Osteoblast (primary cell): ENCODE results near the gene IGSF8. TPM values are rescaled to one million over a fixed set of nuclear protein-coding genes. Genes with fewer than 3 reads are reported as not detected.
"Not testable (repeated sequence)": the region's sequence is repeated elsewhere in the genome, so short reads cannot be mapped to it uniquely, and the experiment has no call there.

Experiments
- DNase-seq: peaks from one replicate; pipeline ENCODE4 v3.0.0; 2011; ENCODE audit warnings: low spot score, mixed read lengths; ENCODE audit not compliant: insufficient read length; ENCODE audit errors: missing footprints
- H2AFZ ChIP-seq: 2 replicates; pipeline ENCODE4 v1.6.0; 2011; ENCODE audit warnings: mild to moderate bottlenecking, low read length
- H3K27ac ChIP-seq: 2 replicates; pipeline ENCODE4 v1.5.1; 2011; ENCODE audit warnings: mild to moderate bottlenecking, low read depth, low read length, moderate library complexity
- H3K27me3 ChIP-seq: 2 replicates; pipeline ENCODE4 v1.6.0; 2012; ENCODE audit warnings: mild to moderate bottlenecking, control low read depth, inconsistent platforms, low read length, moderate library complexity; ENCODE audit not compliant: insufficient read depth
- H3K36me3 ChIP-seq: 2 replicates; pipeline ENCODE4 v1.5.1; 2011; ENCODE audit warnings: mild to moderate bottlenecking, low read length, control low read depth, moderate library complexity; ENCODE audit not compliant: insufficient read depth
- H3K4me1 ChIP-seq: 2 replicates; pipeline ENCODE4 v1.5.1; 2011; ENCODE audit warnings: mild to moderate bottlenecking, low read length, control low read depth, moderate library complexity; ENCODE audit not compliant: insufficient read depth
- H3K4me2 ChIP-seq: 2 replicates; pipeline ENCODE4 v1.6.0; 2011; ENCODE audit warnings: mild to moderate bottlenecking, low read length; ENCODE audit not compliant: insufficient read depth
- H3K4me3 ChIP-seq: fragments of 200-600 bp; sonication (generic); 3 replicates; pipeline ENCODE4 v1.5.1; 2012; ENCODE audit warnings: mild to moderate bottlenecking, low read length, inconsistent platforms; ENCODE audit not compliant: insufficient read depth
- H3K79me2 ChIP-seq: 2 replicates; pipeline ENCODE4 v1.6.0; 2012; ENCODE audit warnings: mild to moderate bottlenecking, low read length, control low read depth, inconsistent platforms; ENCODE audit not compliant: insufficient read depth
- H3K9me3 ChIP-seq: 2 replicates; pipeline ENCODE4 v1.5.1; 2011; ENCODE audit warnings: low read depth, low read length, control low read depth
- H4K20me1 ChIP-seq: 2 replicates; pipeline ENCODE4 v1.6.0; 2012; ENCODE audit warnings: mild to moderate bottlenecking, low read length, control low read depth; ENCODE audit not compliant: insufficient read depth
- CTCF ChIP-seq: IDR thresholded peaks from 2 replicates; pipeline ENCODE4 v1.5.1; 2011; ENCODE audit warnings: mild to moderate bottlenecking, low read depth, low read length, moderate library complexity; ENCODE audit errors: extremely low read depth
- total RNA-seq: library from RNA; depleted of rRNA; stranded (reverse); fragments of >200 nt; gene quantifications from 2 replicates; pipeline ENCODE4 v1.2.3, GENCODE V29; 2012

Gene IGSF8
- total RNA-seq, 1 donor, result 19.9 TPM

GRCh38 chr1:160050619-160051018, 47.8 kb downstream of the IGSF8 start:
- no peaks in the 10 kb centered on the region for H3K36me3 ChIP-seq
- no peaks in the 10 kb centered on the region for H3K9me3 ChIP-seq
- H3K79me2 ChIP-seq, result no peaks in the 10 kb centered on the region
- TF ChIP-seq CTCF, result no peak
- no peak overlapping the region for H3K4me3 ChIP-seq
- no peak overlapping the region for H3K27ac ChIP-seq
- H3K4me2 ChIP-seq, result no peak overlapping the region
- H2AFZ ChIP-seq, result no peak overlapping the region
- no peak for DNase-seq
- peaks cover 7% of the 10 kb centered on the region for H3K4me1 ChIP-seq
- H3K27me3 ChIP-seq, result peaks cover 49% of the 10 kb centered on the region
- no peaks in the 10 kb centered on the region for H4K20me1 ChIP-seq

- H3K27ac ChIP-seq, H2AFZ ChIP-seq, H3K4me1 ChIP-seq, H4K20me1 ChIP-seq, H3K79me2 ChIP-seq, DNase-seq, H3K9me3 ChIP-seq, H3K36me3 ChIP-seq, H3K4me3 ChIP-seq, H3K4me2 ChIP-seq: not testable (repeated sequence)
- H3K27me3 ChIP-seq, result peaks cover 49% of the 10 kb centered on the region
Measured at GRCh38 chr1:160050182-160050581, 48.2 kb downstream of the IGSF8 start.

GRCh38 chr1:160049101-160049500, 49.3 kb downstream of the IGSF8 start:
- Histone ChIP-seq H3K4me2 (no peak overlapping the region), H3K4me3 (no peak overlapping the region), H3K36me3 (no peaks in the 10 kb centered on the region), H3K27ac (no peak overlapping the region), H4K20me1 (no peaks in the 10 kb centered on the region), H3K27me3 (peaks cover 41% of the 10 kb centered on the region), H3K9me3 (no peaks in the 10 kb centered on the region), H3K79me2 (no peaks in the 10 kb centered on the region), H2AFZ (no peak overlapping the region), H3K4me1 (peaks cover 7% of the 10 kb centered on the region)
- DNase-seq, result no peak
- no peak for TF ChIP-seq CTCF

GRCh38 chr1:160048335-160048734, 50.1 kb downstream of the IGSF8 start:
- H3K27ac ChIP-seq, result no peak overlapping the region
- H4K20me1 ChIP-seq, result no peaks in the 10 kb centered on the region
- peaks cover 37% of the 10 kb centered on the region for H3K27me3 ChIP-seq
- H3K9me3 ChIP-seq, result no peaks in the 10 kb centered on the region
- H3K4me2 ChIP-seq, result no peak overlapping the region
- H3K79me2 ChIP-seq, result no peaks in the 10 kb centered on the region
- no peaks in the 10 kb centered on the region for H3K36me3 ChIP-seq
- no peak for TF ChIP-seq CTCF
- H3K4me3 ChIP-seq, result no peak overlapping the region
- peaks cover 7% of the 10 kb centered on the region for H3K4me1 ChIP-seq
- no peak overlapping the region for H2AFZ ChIP-seq
- no peak for DNase-seq
